Activated T-helper 2 cell treated with anti-CD3 and anti-CD28 coated beads, Interferon-gamma antibody, Interleukin-2, Interleukin-4, amounts not matched to agents 10 μg/mL and 5 μg/mL and 100 μg/mL, durations not matched to agents 14 hours and 24 hours and 36 hours (primary cell): Measurements from ENCODE around the gene PCDHB10. TPM values are rescaled to one million over a fixed set of nuclear protein-coding genes. Genes with fewer than 3 reads are reported as not detected.
"Not testable (repeated sequence)": the region's sequence is repeated elsewhere in the genome, so short reads cannot be mapped to it uniquely, and the experiment has no call there.

Experiments
- DNase-seq: peaks from one replicate; pipeline ENCODE4 v3.0.0; 2021; ENCODE audit warnings: low spot score
- H3K27ac Mint-ChIP-seq: one replicate; pipeline ENCODE4 v1.8.0; 2021; ENCODE audit warnings: mixed read lengths
- H3K27me3 Mint-ChIP-seq: one replicate; pipeline ENCODE4 v1.8.0; 2021; ENCODE audit warnings: low read depth, mixed read lengths
- H3K36me3 Mint-ChIP-seq: one replicate; pipeline ENCODE4 v1.8.0; 2021; ENCODE audit warnings: low read depth, mixed read lengths
- H3K4me1 Mint-ChIP-seq: one replicate; pipeline ENCODE4 v1.8.0; 2021; ENCODE audit warnings: low read depth, mixed read lengths
- H3K4me3 Mint-ChIP-seq: one replicate; pipeline ENCODE4 v1.8.0; 2021; ENCODE audit warnings: low read depth, mild to moderate bottlenecking, moderate library complexity, mixed read lengths
- H3K9me3 Mint-ChIP-seq: one replicate; pipeline ENCODE4 v1.8.0; 2021; ENCODE audit warnings: mixed read lengths
- intact Hi-C: fragments of 100-400 bp; cut with micrococcal nuclease; formaldehyde crosslinking; loops from one replicate; pipeline ENCODE4 v1.15.1; 2023
- total RNA-seq: library from RNA; stranded (reverse); gene quantifications from 2 replicates; pipeline ENCODE4 v1.2.3, GENCODE V29; 2022

The PCDHB10 gene
- total RNA-seq, 1 donor from 2014 or later = not detected

DNA sequence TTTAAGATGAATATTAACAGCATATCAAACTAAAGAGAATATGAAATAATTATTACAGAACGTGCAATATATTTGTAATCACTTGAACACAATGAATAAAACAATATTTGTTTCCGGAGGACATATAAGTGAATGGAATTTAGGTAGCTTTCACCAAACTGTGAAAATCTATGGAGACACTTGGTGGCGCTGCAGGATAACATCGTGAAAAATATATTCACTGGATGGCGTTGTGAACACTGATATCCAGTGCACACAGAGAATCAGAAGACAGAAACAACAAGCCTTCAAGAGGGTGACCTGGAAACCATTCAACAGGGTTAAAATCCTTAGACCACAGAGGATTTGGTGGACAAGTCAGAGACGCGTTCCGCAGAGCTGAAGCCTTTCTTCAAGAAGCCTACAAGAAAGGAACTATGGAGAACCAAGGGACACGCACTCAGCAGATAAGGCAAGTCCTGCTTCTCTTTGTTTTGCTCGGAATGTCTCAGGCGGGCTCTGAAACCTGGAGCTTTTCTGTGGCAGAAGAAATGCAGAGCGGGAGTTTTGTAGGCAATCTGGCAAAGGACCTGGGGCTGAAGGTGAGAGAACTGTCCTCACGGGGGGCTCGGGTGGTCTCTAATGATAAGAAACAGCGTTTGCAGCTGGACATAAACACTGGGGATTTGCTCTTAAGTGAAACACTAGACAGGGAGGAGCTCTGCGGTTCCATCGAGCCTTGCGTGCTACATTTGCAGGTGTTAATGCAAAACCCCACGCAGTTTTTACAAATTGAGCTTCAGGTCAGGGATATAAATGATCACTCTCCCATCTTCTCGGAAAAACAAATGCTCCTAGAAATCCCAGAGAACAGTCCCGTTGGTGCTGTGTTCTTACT is 7.4 kb downstream of the PCDHB10 start, which contains the start of gene PCDHB11:
PCDHB11 (plus strand) TSS at position 269 of the 877 bp plus-strand sequence; CDS start at position 417, 148 bp downstream.
- peaks cover 51% of the 10 kb centered on the region for H3K9me3 Mint-ChIP-seq
- intact Hi-C loops = no loop called here

DNA sequence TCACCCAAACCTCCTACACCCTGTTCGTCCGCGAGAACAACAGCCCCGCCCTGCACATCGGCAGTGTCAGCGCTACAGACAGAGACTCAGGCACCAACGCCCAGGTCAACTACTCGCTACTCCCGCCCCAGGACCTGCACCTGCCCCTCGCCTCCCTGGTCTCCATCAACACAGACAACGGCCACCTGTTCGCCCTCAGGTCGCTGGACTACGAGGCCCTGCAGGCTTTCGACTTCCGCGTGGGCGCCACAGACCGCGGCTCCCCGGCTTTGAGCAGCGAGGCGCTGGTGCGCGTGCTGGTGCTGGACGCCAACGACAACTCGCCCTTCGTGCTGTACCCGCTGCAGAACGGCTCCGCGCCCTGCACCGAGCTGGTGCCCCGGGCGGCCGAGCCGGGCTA is 9.0 kb downstream of the PCDHB10 start:
- intact Hi-C loops, H3K4me1 Mint-ChIP-seq, H3K4me3 Mint-ChIP-seq, H3K27me3 Mint-ChIP-seq, DNase-seq, H3K36me3 Mint-ChIP-seq, H3K27ac Mint-ChIP-seq: not testable (repeated sequence)
- peaks cover 43% of the 10 kb centered on the region for H3K9me3 Mint-ChIP-seq

More for the DNA sequence above, 7.4 kb downstream of the PCDHB10 start, which contains the start of gene PCDHB11:
- Mint-ChIP-seq H3K27ac (no peak within 1 kb of the TSS), H3K4me3 (no peak within 1 kb of the TSS), H3K4me1 (no peaks in the 10 kb centered on the region), H3K27me3 (no peaks in the 10 kb centered on the region), H3K36me3 (no peaks in the 10 kb centered on the region)
- DNase-seq = no peak

DNA sequence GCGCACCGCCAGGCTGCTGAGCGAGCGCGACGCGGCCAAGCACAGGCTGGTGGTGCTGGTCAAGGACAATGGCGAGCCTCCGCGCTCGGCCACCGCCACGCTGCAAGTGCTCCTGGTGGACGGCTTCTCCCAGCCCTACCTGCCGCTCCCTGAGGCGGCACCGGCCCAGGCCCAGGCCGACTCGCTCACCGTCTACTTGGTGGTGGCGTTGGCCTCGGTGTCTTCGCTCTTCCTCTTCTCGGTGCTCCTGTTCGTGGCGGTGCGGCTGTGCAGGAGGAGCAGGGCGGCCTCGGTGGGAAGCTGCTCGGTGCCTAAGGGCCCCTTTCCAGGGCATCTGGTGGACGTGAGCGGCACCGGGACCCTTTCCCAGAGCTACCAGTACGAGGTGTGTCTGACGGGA is 9.5 kb downstream of the PCDHB10 start:
- H3K27ac Mint-ChIP-seq, H3K4me3 Mint-ChIP-seq, H3K27me3 Mint-ChIP-seq: not testable (repeated sequence)

DNA sequence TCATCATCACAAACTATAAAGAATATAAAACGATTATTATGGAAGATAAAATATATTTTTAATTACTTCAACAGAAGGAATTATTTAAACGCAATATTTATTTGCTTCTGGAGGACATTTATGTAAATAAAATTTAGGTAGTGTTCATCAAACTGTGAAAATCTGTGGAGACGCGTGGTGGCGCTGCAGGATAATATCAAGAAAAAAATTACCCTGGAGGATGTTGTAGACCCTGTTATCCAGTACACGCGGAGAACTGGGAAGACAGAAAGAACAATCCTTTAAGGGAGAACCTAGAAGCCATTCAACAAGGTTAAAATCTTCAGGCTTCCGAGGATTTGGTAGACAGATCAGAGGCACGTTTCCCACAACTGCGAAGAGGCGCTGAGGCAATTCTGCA is 16.3 kb downstream of the PCDHB10 start, which contains the start of gene PCDHB12:
PCDHB12 (plus strand) TSS at position 242 of the 400 bp plus-strand sequence. CDS start 189 bp downstream, outside the sequence.
- Mint-ChIP-seq H3K9me3 (peaks cover 11% of the 10 kb centered on the region), H3K27me3 (no peaks in the 10 kb centered on the region), H3K27ac (no peak within 1 kb of the TSS), H3K4me1 (no peaks in the 10 kb centered on the region), H3K36me3 (no peaks in the 10 kb centered on the region), H3K4me3 (no peak within 1 kb of the TSS)
- intact Hi-C loops = no loop called here
- DNase-seq = no peak

More for the DNA sequence above, 9.5 kb downstream of the PCDHB10 start:
- peaks cover 38% of the 10 kb centered on the region for H3K9me3 Mint-ChIP-seq
- H3K4me1 Mint-ChIP-seq, H3K36me3 Mint-ChIP-seq, intact Hi-C loops, DNase-seq: not testable (repeated sequence)

DNA sequence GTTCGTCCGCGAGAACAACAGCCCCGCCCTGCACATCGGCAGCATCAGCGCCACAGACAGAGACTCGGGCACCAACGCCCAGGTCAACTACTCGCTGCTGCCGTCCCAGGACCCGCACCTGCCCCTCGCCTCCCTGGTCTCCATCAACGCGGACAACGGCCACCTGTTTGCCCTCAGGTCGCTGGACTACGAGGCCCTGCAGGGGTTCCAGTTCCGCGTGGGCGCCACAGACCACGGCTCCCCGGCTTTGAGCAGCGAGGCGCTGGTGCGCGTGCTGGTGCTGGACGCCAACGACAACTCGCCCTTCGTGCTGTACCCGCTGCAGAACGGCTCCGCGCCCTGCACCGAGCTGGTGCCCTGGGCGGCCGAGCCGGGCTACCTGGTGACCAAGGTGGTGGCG is 18.1 kb downstream of the PCDHB10 start:
- H3K27ac Mint-ChIP-seq, H3K27me3 Mint-ChIP-seq, H3K4me1 Mint-ChIP-seq, H3K4me3 Mint-ChIP-seq, DNase-seq, H3K36me3 Mint-ChIP-seq, intact Hi-C loops: not testable (repeated sequence)
- H3K9me3 Mint-ChIP-seq = peaks cover 14% of the 10 kb centered on the region

DNA sequence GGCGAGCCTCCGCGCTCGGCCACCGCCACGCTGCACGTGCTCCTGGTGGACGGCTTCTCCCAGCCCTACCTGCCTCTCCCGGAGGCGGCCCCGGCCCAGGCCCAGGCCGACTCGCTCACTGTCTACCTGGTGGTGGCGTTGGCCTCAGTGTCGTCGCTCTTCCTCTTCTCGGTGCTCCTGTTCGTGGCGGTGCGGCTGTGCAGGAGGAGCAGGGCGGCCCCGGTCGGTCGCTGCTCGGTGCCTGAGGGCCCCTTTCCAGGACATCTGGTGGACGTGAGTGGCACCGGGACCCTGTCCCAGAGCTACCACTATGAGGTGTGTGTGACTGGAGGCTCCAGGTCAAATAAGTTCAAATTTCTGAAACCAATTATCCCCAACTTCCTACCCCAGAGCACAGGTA is 18.7 kb downstream of the PCDHB10 start:
- DNase-seq, H3K36me3 Mint-ChIP-seq, H3K27ac Mint-ChIP-seq, intact Hi-C loops, H3K4me3 Mint-ChIP-seq, H3K4me1 Mint-ChIP-seq, H3K27me3 Mint-ChIP-seq: not testable (repeated sequence)
- H3K9me3 Mint-ChIP-seq = peaks cover 17% of the 10 kb centered on the region

DNA sequence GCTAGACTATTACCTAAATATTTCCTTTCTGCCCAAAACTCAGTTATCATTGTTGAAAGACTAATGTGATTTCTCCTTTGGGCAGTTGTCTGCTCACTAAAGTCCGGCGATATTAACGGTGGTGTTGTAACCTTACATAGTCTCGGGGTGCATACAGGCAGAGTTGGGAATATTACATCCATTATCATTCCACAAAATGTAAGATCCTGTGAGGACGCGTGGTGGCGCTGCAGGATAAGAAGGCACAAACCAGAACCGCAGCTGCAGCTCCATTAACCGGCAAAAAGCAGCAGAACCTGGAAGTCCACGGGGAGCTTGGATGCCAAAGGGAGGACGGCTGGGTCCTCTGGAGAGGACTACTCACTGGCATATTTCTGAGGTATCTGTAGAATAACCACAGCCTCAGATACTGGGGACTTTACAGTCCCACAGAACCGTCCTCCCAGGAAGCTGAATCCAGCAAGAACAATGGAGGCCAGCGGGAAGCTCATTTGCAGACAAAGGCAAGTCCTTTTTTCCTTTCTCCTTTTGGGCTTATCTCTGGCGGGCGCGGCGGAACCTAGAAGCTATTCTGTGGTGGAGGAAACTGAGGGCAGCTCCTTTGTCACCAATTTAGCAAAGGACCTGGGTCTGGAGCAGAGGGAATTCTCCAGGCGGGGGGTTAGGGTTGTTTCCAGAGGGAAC is 21.6 kb downstream of the PCDHB10 start, which contains the start of gene PCDHB13:
PCDHB13 (plus strand) TSS at position 264 of the 684 bp plus-strand sequence; CDS start at position 469, 205 bp downstream.
- H3K36me3 Mint-ChIP-seq, DNase-seq, H3K4me3 Mint-ChIP-seq, H3K27me3 Mint-ChIP-seq, intact Hi-C loops, H3K4me1 Mint-ChIP-seq, H3K27ac Mint-ChIP-seq: not testable (repeated sequence)
- peaks cover 34% of the 10 kb centered on the region for H3K9me3 Mint-ChIP-seq

DNA sequence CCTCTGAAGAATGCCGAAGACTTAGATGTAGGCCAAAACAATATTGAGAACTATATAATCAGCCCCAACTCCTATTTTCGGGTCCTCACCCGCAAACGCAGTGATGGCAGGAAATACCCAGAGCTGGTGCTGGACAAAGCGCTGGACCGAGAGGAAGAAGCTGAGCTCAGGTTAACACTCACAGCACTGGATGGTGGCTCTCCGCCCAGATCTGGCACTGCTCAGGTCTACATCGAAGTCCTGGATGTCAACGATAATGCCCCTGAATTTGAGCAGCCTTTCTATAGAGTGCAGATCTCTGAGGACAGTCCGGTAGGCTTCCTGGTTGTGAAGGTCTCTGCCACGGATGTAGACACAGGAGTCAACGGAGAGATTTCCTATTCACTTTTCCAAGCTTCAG is 22.4 kb downstream of the PCDHB10 start:
- intact Hi-C loops = not testable (repeated sequence)
- peaks cover 39% of the 10 kb centered on the region for H3K9me3 Mint-ChIP-seq

DNA sequence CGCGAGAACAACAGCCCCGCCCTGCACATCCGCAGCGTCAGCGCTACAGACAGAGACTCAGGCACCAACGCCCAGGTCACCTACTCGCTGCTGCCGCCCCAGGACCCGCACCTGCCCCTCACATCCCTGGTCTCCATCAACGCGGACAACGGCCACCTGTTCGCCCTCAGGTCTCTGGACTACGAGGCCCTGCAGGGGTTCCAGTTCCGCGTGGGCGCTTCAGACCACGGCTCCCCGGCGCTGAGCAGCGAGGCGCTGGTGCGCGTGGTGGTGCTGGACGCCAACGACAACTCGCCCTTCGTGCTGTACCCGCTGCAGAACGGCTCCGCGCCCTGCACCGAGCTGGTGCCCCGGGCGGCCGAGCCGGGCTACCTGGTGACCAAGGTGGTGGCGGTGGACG is 23.4 kb downstream of the PCDHB10 start:
- H3K4me3 Mint-ChIP-seq, intact Hi-C loops: not testable (repeated sequence)

More for the DNA sequence above, 22.4 kb downstream of the PCDHB10 start:
- DNase-seq, H3K36me3 Mint-ChIP-seq, H3K27me3 Mint-ChIP-seq, H3K4me1 Mint-ChIP-seq, H3K4me3 Mint-ChIP-seq, H3K27ac Mint-ChIP-seq: not testable (repeated sequence)

DNA sequence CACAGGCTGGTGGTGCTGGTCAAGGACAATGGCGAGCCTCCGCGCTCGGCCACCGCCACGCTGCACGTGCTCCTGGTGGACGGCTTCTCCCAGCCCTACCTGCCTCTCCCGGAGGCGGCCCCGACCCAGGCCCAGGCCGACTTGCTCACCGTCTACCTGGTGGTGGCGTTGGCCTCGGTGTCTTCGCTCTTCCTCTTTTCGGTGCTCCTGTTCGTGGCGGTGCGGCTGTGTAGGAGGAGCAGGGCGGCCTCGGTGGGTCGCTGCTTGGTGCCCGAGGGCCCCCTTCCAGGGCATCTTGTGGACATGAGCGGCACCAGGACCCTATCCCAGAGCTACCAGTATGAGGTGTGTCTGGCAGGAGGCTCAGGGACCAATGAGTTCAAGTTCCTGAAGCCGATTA is 23.9 kb downstream of the PCDHB10 start:
- H3K36me3 Mint-ChIP-seq, intact Hi-C loops, DNase-seq, H3K4me3 Mint-ChIP-seq, H3K27me3 Mint-ChIP-seq, H3K27ac Mint-ChIP-seq, H3K4me1 Mint-ChIP-seq: not testable (repeated sequence)
- H3K9me3 Mint-ChIP-seq = peaks cover 38% of the 10 kb centered on the region

More for the DNA sequence above, 23.4 kb downstream of the PCDHB10 start:
- H3K36me3 Mint-ChIP-seq, H3K27ac Mint-ChIP-seq, H3K4me1 Mint-ChIP-seq, DNase-seq, H3K27me3 Mint-ChIP-seq: not testable (repeated sequence)
- H3K9me3 Mint-ChIP-seq = peaks cover 38% of the 10 kb centered on the region

DNA sequence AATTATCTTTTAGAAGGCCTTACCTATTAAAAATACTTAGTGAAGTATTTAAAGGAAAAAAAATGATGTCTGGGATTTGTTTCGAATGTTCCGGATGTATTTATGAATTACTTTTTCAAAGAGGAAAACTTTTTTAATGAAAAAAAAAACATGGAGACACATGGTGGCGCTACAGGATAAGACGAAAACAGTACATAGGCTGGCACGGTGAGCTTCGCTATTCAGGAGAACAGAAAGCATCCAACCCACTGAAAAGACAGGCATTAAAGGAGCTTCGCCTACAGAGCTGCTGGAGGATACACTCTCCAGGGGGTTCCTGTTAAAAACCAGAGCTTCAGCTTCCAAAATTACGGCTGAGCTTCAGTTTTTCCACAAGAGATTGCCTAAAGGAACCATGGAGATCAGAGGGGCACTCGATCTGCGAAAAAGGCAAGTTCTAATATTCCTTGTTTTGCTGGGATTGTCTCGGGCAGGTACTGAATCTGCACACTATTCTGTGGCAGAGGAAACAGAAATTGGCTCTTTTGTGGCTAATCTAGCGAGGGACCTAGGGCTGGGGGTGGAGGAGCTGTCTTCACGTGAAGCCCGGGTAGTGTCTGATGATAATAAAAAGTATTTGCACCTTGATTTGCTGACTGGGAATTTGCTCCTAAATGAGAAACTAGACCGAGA is 31.1 kb downstream of the PCDHB10 start, which contains the start of gene PCDHB14:
PCDHB14 (plus strand) TSS at position 232 of the 672 bp plus-strand sequence; CDS start at position 395, 163 bp downstream.
- Mint-ChIP-seq H3K36me3 (no peaks in the 10 kb centered on the region), H3K27ac (no peak within 1 kb of the TSS), H3K4me3 (no peak within 1 kb of the TSS), H3K9me3 (peaks cover 41% of the 10 kb centered on the region), H3K27me3 (no peaks in the 10 kb centered on the region), H3K4me1 (no peaks in the 10 kb centered on the region)
- intact Hi-C loops = no loop called here
- DNase-seq = no peak

DNA sequence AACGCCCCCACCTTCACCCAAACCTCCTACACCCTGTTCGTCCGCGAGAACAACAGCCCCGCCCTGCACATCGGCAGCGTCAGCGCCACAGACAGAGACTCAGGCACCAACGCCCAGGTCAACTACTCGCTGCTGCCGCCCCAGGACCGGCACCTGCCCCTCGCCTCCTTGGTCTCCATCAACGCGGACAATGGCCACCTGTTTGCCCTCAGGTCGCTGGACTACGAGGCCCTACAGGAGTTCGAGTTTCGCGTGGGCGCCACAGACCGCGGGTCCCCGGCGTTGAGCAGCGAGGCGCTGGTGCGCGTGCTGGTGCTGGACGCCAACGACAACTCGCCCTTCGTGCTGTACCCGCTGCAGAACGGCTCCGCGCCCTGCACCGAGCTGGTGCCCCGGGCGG is 32.7 kb downstream of the PCDHB10 start:
- intact Hi-C loops, H3K4me1 Mint-ChIP-seq, H3K27me3 Mint-ChIP-seq, DNase-seq, H3K4me3 Mint-ChIP-seq, H3K27ac Mint-ChIP-seq, H3K36me3 Mint-ChIP-seq: not testable (repeated sequence)
- peaks cover 35% of the 10 kb centered on the region for H3K9me3 Mint-ChIP-seq
